ENCODE measurements around the gene RUNX1.
A peak's percentile ranks its signal among the peaks of the same experiment; 100 is the strongest.

RUNX1 gene

GRCh38 chr21:35006771-35007170 lies 42.3 kb downstream of the RUNX1 start:
- Histone ChIP-seq H3K36me3 (ENCODE audit: control insufficient read depth, insufficient read depth, low read length) (peaks cover 8% of the 10 kb centered on the region), H3K27me3 (replicated peaks; ENCODE audit: control insufficient read depth, insufficient read depth, low read length, poor library complexity, severe bottlenecking) (no peaks in the 10 kb centered on the region), H3K9me3 (ENCODE audit: control insufficient read depth, low read length) (no peaks in the 10 kb centered on the region), H3K4me3 (ENCODE audit: insufficient read depth, low read depth, low read length, poor library complexity, severe bottlenecking) (no peak overlapping the region), H3K27ac (ENCODE audit: insufficient read depth, low read length, poor library complexity, severe bottlenecking) (no peak overlapping the region), H3K4me1 (ENCODE audit: control insufficient read depth, insufficient read depth, low read length, poor library complexity, severe bottlenecking) (peaks cover 39% of the 10 kb centered on the region)
- no peak for DNase-seq

GRCh38 chr21:35006248-35006647 lies 42.9 kb downstream of the RUNX1 start:
- Histone ChIP-seq H3K4me3 (ENCODE audit: insufficient read depth, low read depth, low read length, poor library complexity, severe bottlenecking) (no peak overlapping the region), H3K4me1 (ENCODE audit: control insufficient read depth, insufficient read depth, low read length, poor library complexity, severe bottlenecking) (peaks cover 39% of the 10 kb centered on the region), H3K9me3 (ENCODE audit: control insufficient read depth, low read length) (no peaks in the 10 kb centered on the region), H3K27ac (ENCODE audit: insufficient read depth, low read length, poor library complexity, severe bottlenecking) (no peak overlapping the region), H3K27me3 (replicated peaks; ENCODE audit: control insufficient read depth, insufficient read depth, low read length, poor library complexity, severe bottlenecking) (no peaks in the 10 kb centered on the region), H3K36me3 (ENCODE audit: control insufficient read depth, insufficient read depth, low read length) (peaks cover 8% of the 10 kb centered on the region)
- DNase-seq: no peak

GRCh38 chr21:35005560-35006224 lies 43.4 kb downstream of the RUNX1 start:
- Histone ChIP-seq H3K36me3 (ENCODE audit: control insufficient read depth, insufficient read depth, low read length) (peaks cover 8% of the 10 kb centered on the region), H3K4me3 (ENCODE audit: insufficient read depth, low read depth, low read length, poor library complexity, severe bottlenecking) (no peak overlapping the region), H3K27ac (ENCODE audit: insufficient read depth, low read length, poor library complexity, severe bottlenecking) (no peak overlapping the region), H3K27me3 (replicated peaks; ENCODE audit: control insufficient read depth, insufficient read depth, low read length, poor library complexity, severe bottlenecking) (no peaks in the 10 kb centered on the region), H3K9me3 (ENCODE audit: control insufficient read depth, low read length) (no peaks in the 10 kb centered on the region), H3K4me1 (ENCODE audit: control insufficient read depth, insufficient read depth, low read length, poor library complexity, severe bottlenecking) (peaks cover 36% of the 10 kb centered on the region)
- no peak for DNase-seq

GRCh38 chr21:35005077-35005476 lies 44.0 kb downstream of the RUNX1 start:
- Histone ChIP-seq H3K27ac (ENCODE audit: insufficient read depth, low read length, poor library complexity, severe bottlenecking) (no peak overlapping the region), H3K9me3 (ENCODE audit: control insufficient read depth, low read length) (no peaks in the 10 kb centered on the region), H3K36me3 (ENCODE audit: control insufficient read depth, insufficient read depth, low read length) (peaks cover 8% of the 10 kb centered on the region), H3K27me3 (replicated peaks; ENCODE audit: control insufficient read depth, insufficient read depth, low read length, poor library complexity, severe bottlenecking) (no peaks in the 10 kb centered on the region), H3K4me3 (ENCODE audit: insufficient read depth, low read depth, low read length, poor library complexity, severe bottlenecking) (no peak overlapping the region), H3K4me1 (ENCODE audit: control insufficient read depth, insufficient read depth, low read length, poor library complexity, severe bottlenecking) (peaks cover 31% of the 10 kb centered on the region)
- DNase-seq: no peak

GRCh38 chr21:35004314-35004713 lies 44.8 kb downstream of the RUNX1 start:
- H3K27ac ChIP-seq (ENCODE audit: insufficient read depth, low read length, poor library complexity, severe bottlenecking): peak overlapping the region; percentile 9
- no peak for DNase-seq
- H3K27me3 ChIP-seq (replicated peaks; ENCODE audit: control insufficient read depth, insufficient read depth, low read length, poor library complexity, severe bottlenecking): no peaks in the 10 kb centered on the region
- no peak overlapping the region for H3K4me3 ChIP-seq (ENCODE audit: insufficient read depth, low read depth, low read length, poor library complexity, severe bottlenecking)
- H3K36me3 ChIP-seq (ENCODE audit: control insufficient read depth, insufficient read depth, low read length): peaks cover 8% of the 10 kb centered on the region
- no peaks in the 10 kb centered on the region for H3K9me3 ChIP-seq (ENCODE audit: control insufficient read depth, low read length)
- H3K4me1 ChIP-seq (ENCODE audit: control insufficient read depth, insufficient read depth, low read length, poor library complexity, severe bottlenecking): peaks cover 31% of the 10 kb centered on the region

GRCh38 chr21:35002879-35003722 lies 46.0 kb downstream of the RUNX1 start:
- no peak overlapping the region for H3K27ac ChIP-seq (ENCODE audit: insufficient read depth, low read length, poor library complexity, severe bottlenecking)
- H3K36me3 ChIP-seq (ENCODE audit: control insufficient read depth, insufficient read depth, low read length): peaks cover 8% of the 10 kb centered on the region
- DNase-seq: no peak
- peaks cover 34% of the 10 kb centered on the region for H3K4me1 ChIP-seq (ENCODE audit: control insufficient read depth, insufficient read depth, low read length, poor library complexity, severe bottlenecking)
- H3K27me3 ChIP-seq (replicated peaks; ENCODE audit: control insufficient read depth, insufficient read depth, low read length, poor library complexity, severe bottlenecking): no peaks in the 10 kb centered on the region
- H3K4me3 ChIP-seq (ENCODE audit: insufficient read depth, low read depth, low read length, poor library complexity, severe bottlenecking): no peak overlapping the region
- no peaks in the 10 kb centered on the region for H3K9me3 ChIP-seq (ENCODE audit: control insufficient read depth, low read length)

- peaks cover 29% of the 10 kb centered on the region for H3K4me1 ChIP-seq (ENCODE audit: control insufficient read depth, insufficient read depth, low read length, poor library complexity, severe bottlenecking)
- H3K36me3 ChIP-seq (ENCODE audit: control insufficient read depth, insufficient read depth, low read length): no peaks in the 10 kb centered on the region
- H3K9me3 ChIP-seq (ENCODE audit: control insufficient read depth, low read length): no peaks in the 10 kb centered on the region
- no peak for DNase-seq
- no peaks in the 10 kb centered on the region for H3K27me3 ChIP-seq (replicated peaks; ENCODE audit: control insufficient read depth, insufficient read depth, low read length, poor library complexity, severe bottlenecking)
- no peak overlapping the region for H3K4me3 ChIP-seq (ENCODE audit: insufficient read depth, low read depth, low read length, poor library complexity, severe bottlenecking)
- peak overlapping the region; percentile 3 for H3K27ac ChIP-seq (ENCODE audit: insufficient read depth, low read length, poor library complexity, severe bottlenecking)
These were observed 49.6 kb downstream of the RUNX1 start for GRCh38 chr21:34999397-34999941.

- H3K9me3 ChIP-seq (ENCODE audit: control insufficient read depth, low read length): no peaks in the 10 kb centered on the region
- peaks cover 26% of the 10 kb centered on the region for H3K4me1 ChIP-seq (ENCODE audit: control insufficient read depth, insufficient read depth, low read length, poor library complexity, severe bottlenecking)
- no peak overlapping the region for H3K4me3 ChIP-seq (ENCODE audit: insufficient read depth, low read depth, low read length, poor library complexity, severe bottlenecking)
- no peak for DNase-seq
- no peaks in the 10 kb centered on the region for H3K27me3 ChIP-seq (replicated peaks; ENCODE audit: control insufficient read depth, insufficient read depth, low read length, poor library complexity, severe bottlenecking)
- H3K36me3 ChIP-seq (ENCODE audit: control insufficient read depth, insufficient read depth, low read length): no peaks in the 10 kb centered on the region
- no peak overlapping the region for H3K27ac ChIP-seq (ENCODE audit: insufficient read depth, low read length, poor library complexity, severe bottlenecking)
These were observed 50.9 kb downstream of the RUNX1 start for GRCh38 chr21:34998176-34998575.

- Histone ChIP-seq H3K4me3 (ENCODE audit: insufficient read depth, low read depth, low read length, poor library complexity, severe bottlenecking) (no peak overlapping the region), H3K27me3 (replicated peaks; ENCODE audit: control insufficient read depth, insufficient read depth, low read length, poor library complexity, severe bottlenecking) (no peaks in the 10 kb centered on the region), H3K9me3 (ENCODE audit: control insufficient read depth, low read length) (no peaks in the 10 kb centered on the region), H3K4me1 (ENCODE audit: control insufficient read depth, insufficient read depth, low read length, poor library complexity, severe bottlenecking) (peaks cover 26% of the 10 kb centered on the region), H3K36me3 (ENCODE audit: control insufficient read depth, insufficient read depth, low read length) (no peaks in the 10 kb centered on the region), H3K27ac (ENCODE audit: insufficient read depth, low read length, poor library complexity, severe bottlenecking) (no peak overlapping the region)
- no peak for DNase-seq
These were observed 51.8 kb downstream of the RUNX1 start for GRCh38 chr21:34997294-34997693.
